COLO829 (cell line): ENCODE measurements around the gene PPT1.
"Not testable (repeated sequence)": the region's sequence is repeated elsewhere in the genome, so short reads cannot be mapped to it uniquely, and the experiment has no call there.

Experiments
- DNase-seq: peaks from one replicate; pipeline ENCODE4 v3.0.0; 2012; ENCODE audit warnings: low spot score

Gene PPT1

GRCh38 chr1:40057310-40058030, 39.6 kb downstream of the PPT1 start:
- DNase-seq = peak; percentile 50

- no peak for DNase-seq
Observed at GRCh38 chr1:40056519-40057309, 40.3 kb downstream of the PPT1 start.

GRCh38 chr1:40053138-40053887, 43.7 kb downstream of the PPT1 start:
- no peak for DNase-seq

- DNase-seq = no peak
Observed at GRCh38 chr1:40050863-40051262, 46.2 kb downstream of the PPT1 start.

- no peak for DNase-seq
Observed at GRCh38 chr1:40049725-40050124, 47.3 kb downstream of the PPT1 start.

- DNase-seq = no peak
Observed at GRCh38 chr1:40047769-40048168, 49.3 kb downstream of the PPT1 start.

GRCh38 chr1:40047276-40047675, 49.8 kb downstream of the PPT1 start:
- no peak for DNase-seq

- no peak for DNase-seq
Observed at GRCh38 chr1:40045766-40046165, 51.3 kb downstream of the PPT1 start.

- no peak for DNase-seq
Observed at GRCh38 chr1:40045182-40045581, 51.9 kb downstream of the PPT1 start.

GRCh38 chr1:40044110-40044509, 52.9 kb downstream of the PPT1 start:
- DNase-seq = no peak

- no peak for DNase-seq
Observed at GRCh38 chr1:40042341-40042740, 54.7 kb downstream of the PPT1 start.

GRCh38 chr1:40041466-40041838, 55.6 kb downstream of the PPT1 start:
- no peak for DNase-seq

GRCh38 chr1:40040511-40041465, 56.3 kb downstream of the PPT1 start, which contains the start of gene CAP1:
CAP1 (plus strand) TSS chr1:40040729; CDS start chr1:40059347, 18,618 bp downstream.
- peak; percentile 97 for DNase-seq

- DNase-seq = peak; percentile 60
Observed at GRCh38 chr1:40039757-40040510, 57.1 kb downstream of the PPT1 start.

GRCh38 chr1:40039245-40039756, 57.8 kb downstream of the PPT1 start:
- DNase-seq = no peak

GRCh38 chr1:40038697-40039096, 58.4 kb downstream of the PPT1 start:
- DNase-seq = no peak

- DNase-seq = not testable (repeated sequence)
Observed at GRCh38 chr1:40037254-40037653, 59.8 kb downstream of the PPT1 start.

GRCh38 chr1:40036574-40036973, 60.5 kb downstream of the PPT1 start:
- no peak for DNase-seq

GRCh38 chr1:40034869-40035268, 62.2 kb downstream of the PPT1 start:
- DNase-seq = no peak

GRCh38 chr1:40032240-40032891, 64.7 kb downstream of the PPT1 start:
- no peak for DNase-seq
